ENCODE results near the gene CALR.
"Not testable (repeated sequence)": the region's sequence is repeated elsewhere in the genome, so short reads cannot be mapped to it uniquely, and the experiment has no call there.

Gene CALR

DNA sequence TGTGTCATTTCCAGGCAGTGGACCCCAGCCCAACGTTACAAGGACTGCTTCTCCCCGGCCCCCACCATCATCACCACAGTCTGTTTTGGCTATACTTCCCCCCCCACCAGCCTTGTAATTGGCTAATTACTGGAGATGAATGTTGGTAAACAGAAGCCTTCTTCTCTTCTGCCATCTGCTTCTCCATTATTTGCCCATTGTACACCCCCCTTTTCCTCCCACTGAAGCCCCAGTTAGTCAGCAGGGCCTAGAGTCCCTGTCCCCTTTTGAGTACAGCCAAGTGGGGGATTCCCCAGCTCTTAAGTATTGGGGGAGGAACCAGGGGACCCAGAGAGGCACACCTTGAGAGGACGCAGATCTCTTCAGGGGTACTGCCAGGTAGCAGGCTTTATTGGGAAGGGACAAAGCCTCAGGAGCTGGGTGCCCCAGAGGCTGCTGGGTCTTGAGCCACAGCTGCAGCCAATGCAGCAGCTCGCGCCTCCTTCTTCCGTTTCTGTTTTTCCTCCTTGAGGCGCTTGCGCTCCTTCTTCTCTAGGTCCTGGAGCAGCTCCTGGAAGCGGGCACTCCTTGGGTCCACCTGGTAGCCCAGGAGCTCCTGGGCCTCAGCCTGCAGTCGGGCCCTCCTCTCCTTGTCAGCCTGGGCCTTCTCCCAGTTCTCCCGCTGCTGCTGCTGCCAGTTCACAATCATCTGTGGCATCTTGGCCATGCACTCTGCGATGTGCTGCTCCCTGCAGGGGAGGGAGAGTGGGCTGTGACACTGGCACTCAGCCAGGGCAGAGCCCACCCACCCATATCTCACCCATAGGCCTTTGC, 15.6 kb downstream of the CALR start:
- H3K9ac ChIP-seq (ENCODE audit: low read depth, low read length), result no peak overlapping the region

DNA sequence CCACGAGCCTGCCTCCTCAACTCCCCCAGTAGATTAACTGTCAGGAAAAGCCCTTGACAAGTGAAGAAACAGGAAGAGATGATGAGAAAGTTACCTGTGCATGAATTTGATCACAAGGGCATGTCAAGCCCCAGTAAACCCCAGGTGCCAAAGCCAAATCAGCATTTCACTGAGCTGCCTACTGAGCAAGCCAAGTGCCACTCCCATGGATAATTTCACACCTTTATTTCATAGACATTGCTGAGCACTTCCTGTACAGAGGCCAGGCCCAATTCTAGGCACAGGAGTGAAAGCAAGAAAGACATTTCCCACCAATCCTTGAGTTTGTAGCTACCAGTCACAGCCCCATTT, 16.2 kb downstream of the CALR start:
- Histone ChIP-seq H3K36me3 (ENCODE audit: insufficient read depth, low read length) (peaks cover 2% of the 10 kb centered on the region; the same call in 1 of the 2 replicates), H3K9ac (ENCODE audit: low read depth, low read length) (no peak overlapping the region), H3K4me1 (ENCODE audit: insufficient read depth, low read length) (no peaks in the 10 kb centered on the region), H3K9me3 (ENCODE audit: control insufficient read depth, insufficient read depth, low read length) (no peaks in the 10 kb centered on the region)

More for the DNA sequence above, 15.6 kb downstream of the CALR start:
- no peaks in the 10 kb centered on the region for H3K4me1 ChIP-seq (ENCODE audit: insufficient read depth, low read length)
- no peaks in the 10 kb centered on the region for H3K9me3 ChIP-seq (ENCODE audit: control insufficient read depth, insufficient read depth, low read length)
- peaks cover 2% of the 10 kb centered on the region; the same call in 1 of the 2 replicates for H3K36me3 ChIP-seq (ENCODE audit: insufficient read depth, low read length)

DNA sequence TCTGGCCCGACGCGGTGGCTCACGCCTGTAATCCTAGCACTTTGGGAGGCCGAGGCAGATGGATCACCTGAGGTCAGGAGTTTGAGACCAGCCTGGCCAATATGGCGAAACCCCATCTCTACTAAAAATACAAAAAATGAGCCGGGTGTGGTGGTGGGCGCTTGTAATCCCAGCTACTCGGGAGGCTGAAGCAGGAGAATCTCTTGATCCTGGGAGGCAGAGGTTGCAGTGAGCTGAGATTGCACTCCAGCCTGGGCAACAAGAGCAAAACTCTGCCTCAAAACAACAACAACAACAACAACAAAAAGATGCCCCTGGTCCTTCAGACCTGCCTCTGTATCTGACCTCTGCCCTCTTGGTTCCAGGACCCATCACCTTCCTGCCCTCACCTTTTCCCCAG, 17.2 kb downstream of the CALR start:
- not testable (repeated sequence) for H3K9me3 ChIP-seq (ENCODE audit: control insufficient read depth, insufficient read depth, low read length); H3K4me1 ChIP-seq (ENCODE audit: insufficient read depth, low read length); H3K36me3 ChIP-seq (ENCODE audit: insufficient read depth, low read length)
- peak overlapping the region; percentile 97; the same call in 1 of the 2 replicates for H3K9ac ChIP-seq (ENCODE audit: low read depth, low read length)

DNA sequence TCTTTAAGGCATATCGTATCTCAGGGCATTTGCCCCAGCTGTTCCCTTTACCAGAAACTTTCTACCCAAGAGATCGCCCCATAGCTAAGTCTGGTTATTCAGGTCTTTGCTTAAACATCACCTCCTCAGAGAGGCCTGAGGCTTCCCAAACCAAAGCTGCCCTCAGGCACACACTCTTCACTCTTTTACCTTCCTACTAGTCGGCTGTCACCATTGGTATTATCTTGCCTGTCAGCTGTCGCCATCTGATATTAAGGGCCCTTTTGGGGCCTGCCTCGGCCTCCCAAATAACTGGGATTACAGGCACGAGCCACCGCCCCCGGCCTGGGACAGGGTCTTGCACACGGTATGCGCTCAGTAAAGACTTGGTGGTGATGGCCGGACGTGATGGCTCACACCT, 17.6 kb downstream of the CALR start:
- Histone ChIP-seq H3K4me1 (ENCODE audit: insufficient read depth, low read length) (no peaks in the 10 kb centered on the region), H3K36me3 (ENCODE audit: insufficient read depth, low read length) (peaks cover 2% of the 10 kb centered on the region; the same call in 1 of the 2 replicates), H3K9ac (ENCODE audit: low read depth, low read length) (peak overlapping the region; percentile 97), H3K9me3 (ENCODE audit: control insufficient read depth, insufficient read depth, low read length) (no peaks in the 10 kb centered on the region)

DNA sequence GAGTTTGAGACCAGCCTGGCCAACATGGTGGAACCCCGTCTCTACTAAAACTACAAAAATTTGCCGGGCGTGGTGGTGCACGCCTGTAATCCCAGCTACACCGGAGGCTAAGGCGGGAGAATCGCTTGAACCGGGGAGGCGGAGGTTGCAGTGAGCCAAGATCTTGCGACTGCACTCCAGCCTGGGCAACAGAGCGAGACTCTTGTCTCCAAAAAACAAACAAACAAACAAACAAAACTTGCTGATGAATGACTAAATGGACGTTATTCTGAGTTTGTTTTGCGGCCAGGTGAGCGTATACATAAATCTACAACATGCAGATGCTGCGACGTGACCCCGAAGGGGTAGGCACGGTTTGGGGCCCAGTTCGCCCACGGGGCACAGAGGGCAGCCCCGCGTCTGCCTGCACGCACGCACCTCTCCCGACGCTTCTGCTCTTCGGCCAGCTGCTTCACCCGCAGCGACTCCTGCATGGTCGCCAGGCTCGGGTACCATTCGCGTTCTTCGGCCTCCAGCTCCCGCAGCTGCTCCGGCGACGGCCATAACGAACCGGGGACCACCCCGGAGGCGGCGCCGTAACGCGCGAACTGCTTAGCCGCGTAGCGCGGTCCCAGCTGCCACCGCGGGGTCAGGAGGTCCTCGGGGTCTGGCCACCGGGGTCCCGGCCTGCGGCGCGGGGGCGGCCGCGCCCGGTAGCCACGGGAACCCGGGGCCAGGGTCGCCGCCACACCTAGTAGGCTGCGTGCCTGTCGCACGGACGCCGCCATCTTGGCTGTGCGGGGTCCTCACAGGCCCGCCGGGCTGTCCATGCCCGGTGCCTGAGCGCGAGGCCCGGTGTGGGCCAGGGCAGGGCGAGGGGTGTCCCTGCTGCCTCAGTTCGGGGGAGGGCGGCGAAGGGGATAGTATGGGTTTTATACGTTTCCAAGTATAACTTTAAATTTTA, 18.3 kb downstream of the CALR start, which contains the start of gene GADD45GIP1:
GADD45GIP1 (minus strand) TSS at position 778 of the 943 bp plus-strand sequence; CDS start at position 767, 11 bp downstream.
- H3K36me3 ChIP-seq (ENCODE audit: insufficient read depth, low read length), result peaks cover 2% of the 10 kb centered on the region; the same call in 1 of the 2 replicates
- H3K4me1 ChIP-seq (ENCODE audit: insufficient read depth, low read length), result no peaks in the 10 kb centered on the region
- H3K9ac ChIP-seq (ENCODE audit: low read depth, low read length), result peak within 1 kb of the TSS; percentile 97
- H3K9me3 ChIP-seq (ENCODE audit: control insufficient read depth, insufficient read depth, low read length), result no peaks in the 10 kb centered on the region

DNA sequence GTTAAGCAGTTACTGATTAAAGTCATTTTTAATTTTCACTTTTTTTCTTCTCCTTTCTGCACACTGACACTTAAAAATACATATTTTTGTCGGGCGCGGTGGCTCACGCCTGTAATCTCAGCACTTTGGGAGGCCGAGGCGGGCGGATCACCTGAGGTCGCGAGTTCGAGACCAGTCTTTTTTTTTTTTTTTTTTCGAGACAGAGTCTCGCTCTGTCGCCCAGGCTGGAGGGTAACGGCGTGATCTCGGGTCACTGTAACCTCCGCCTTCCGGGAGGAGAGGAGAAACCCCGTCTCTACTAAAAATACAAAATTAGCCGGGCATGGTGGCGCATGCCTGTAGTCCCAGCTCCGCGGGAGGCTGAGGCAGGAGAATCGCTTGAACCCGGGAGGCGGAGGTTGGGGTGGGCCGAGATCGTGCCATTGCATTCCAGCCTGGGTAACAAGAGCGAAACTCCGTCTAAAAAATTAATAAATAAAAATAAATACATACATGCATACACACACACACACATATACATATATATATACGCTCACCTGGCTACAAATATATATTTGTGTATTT, 19.1 kb downstream of the CALR start:
- H3K36me3 ChIP-seq (ENCODE audit: insufficient read depth, low read length); H3K4me1 ChIP-seq (ENCODE audit: insufficient read depth, low read length): not testable (repeated sequence)
- H3K9ac ChIP-seq (ENCODE audit: low read depth, low read length), result peak overlapping the region; percentile 97

DNA sequence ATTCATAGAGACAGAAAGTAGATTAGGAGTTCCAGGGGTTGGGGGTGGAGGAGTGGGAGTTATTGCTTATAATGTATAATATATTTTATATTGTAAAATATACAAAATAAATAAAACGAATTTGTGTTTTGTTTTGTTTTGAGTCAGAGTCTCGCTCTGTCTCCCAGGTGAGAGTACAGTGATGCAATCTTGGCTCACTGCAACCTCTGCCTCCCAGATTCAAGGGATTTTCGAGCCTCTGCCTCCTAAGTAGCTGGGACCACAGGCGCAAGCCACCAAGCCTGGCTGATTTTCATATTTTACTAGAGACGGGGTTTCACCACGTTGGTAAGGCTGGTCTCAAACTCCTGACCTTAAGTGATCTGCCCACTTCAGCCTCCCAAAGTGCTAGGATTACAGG, 21.1 kb downstream of the CALR start:
- Histone ChIP-seq H3K4me1 (ENCODE audit: insufficient read depth, low read length) (no peaks in the 10 kb centered on the region), H3K9me3 (ENCODE audit: control insufficient read depth, insufficient read depth, low read length) (no peaks in the 10 kb centered on the region), H3K9ac (ENCODE audit: low read depth, low read length) (no peak overlapping the region), H3K36me3 (ENCODE audit: insufficient read depth, low read length) (no peaks in the 10 kb centered on the region)

More for the DNA sequence above, 19.1 kb downstream of the CALR start:
- not testable (repeated sequence) for H3K9me3 ChIP-seq (ENCODE audit: control insufficient read depth, insufficient read depth, low read length)

DNA sequence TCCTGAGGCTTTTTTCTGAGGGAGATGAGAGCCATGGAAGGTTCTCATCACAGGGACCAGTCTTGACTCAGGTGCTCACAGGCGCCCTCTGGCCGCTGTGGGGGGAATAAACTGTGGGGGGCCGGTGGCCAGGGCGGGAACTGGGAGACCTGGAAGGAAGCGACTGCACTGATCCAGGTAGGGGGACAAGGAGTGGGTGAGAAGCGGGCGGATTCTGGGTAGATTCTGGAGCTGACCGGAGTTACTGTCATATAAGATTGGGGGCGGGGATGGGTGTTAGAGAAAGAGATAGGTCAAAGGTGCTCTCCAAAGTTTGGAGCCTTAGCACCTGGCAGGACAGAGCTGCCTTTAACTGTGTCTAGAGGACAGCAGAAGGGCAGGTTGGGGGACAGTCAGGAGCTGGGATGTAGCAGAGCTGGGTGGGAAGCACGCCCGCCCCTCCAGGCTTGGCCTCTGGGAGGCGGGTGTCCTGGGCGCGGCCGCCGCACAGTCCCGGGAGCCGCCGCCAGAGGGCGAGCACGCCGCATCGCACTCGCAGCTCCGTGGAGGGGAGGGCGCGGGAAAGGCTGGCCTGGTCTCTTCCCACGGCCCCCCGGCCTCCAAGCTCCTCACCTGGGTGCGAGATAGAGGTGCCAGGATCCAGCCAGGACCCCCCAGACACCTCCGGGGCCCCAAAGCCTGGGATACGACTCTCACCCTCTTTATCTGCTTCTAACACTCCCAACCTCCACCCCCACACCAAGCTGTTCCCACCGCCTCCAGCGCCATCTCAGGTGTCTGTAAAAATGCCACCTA, 26.8 kb downstream of the CALR start:
- H3K36me3 ChIP-seq (ENCODE audit: insufficient read depth, low read length), result no peaks in the 10 kb centered on the region
- H3K9ac ChIP-seq (ENCODE audit: low read depth, low read length), result peak overlapping the region; percentile 56
- no peaks in the 10 kb centered on the region for H3K9me3 ChIP-seq (ENCODE audit: control insufficient read depth, insufficient read depth, low read length)
- H3K4me1 ChIP-seq (ENCODE audit: insufficient read depth, low read length), result no peaks in the 10 kb centered on the region

DNA sequence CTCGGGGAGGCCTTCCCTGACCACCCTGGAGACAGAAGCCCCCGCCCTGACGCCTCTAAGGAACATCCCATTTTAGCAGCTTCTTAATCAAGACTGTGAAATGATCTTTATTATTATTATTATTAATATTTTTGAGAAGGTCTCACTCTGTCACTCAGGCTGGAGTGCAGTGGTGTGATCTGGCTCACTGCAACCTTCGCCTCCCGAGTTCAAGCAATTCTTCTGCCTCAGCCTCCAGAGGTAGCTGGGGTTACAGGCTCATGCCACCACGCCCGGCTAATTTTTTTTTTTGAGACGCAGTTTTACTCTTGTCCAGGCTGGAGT, 27.4 kb downstream of the CALR start:
- no peaks in the 10 kb centered on the region for H3K4me1 ChIP-seq (ENCODE audit: insufficient read depth, low read length)
- H3K9ac ChIP-seq (ENCODE audit: low read depth, low read length), result peak overlapping the region; percentile 56; the same call in 1 of the 2 replicates
- H3K36me3 ChIP-seq (ENCODE audit: insufficient read depth, low read length), result no peaks in the 10 kb centered on the region
- H3K9me3 ChIP-seq (ENCODE audit: control insufficient read depth, insufficient read depth, low read length), result no peaks in the 10 kb centered on the region

DNA sequence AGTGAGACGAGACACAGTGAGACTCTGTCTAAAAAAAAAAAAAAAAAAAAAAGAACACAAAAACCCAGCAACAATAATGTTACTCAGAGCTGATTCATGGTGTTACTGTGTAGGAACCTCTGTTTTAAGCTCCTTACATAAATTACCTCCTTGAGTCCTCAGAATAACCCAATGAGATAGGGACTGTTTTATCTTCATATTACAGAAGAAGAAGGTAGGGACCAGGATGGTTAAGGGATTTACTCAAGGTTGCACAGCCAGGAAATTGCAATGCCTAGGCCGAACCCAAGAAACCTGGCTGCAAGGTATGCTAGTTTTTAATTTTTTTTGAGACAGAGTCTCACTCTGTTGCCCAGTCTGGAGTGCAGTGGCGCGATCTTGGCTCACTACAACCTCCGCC, 29.5 kb downstream of the CALR start:
- Histone ChIP-seq H3K4me1 (ENCODE audit: insufficient read depth, low read length) (no peaks in the 10 kb centered on the region), H3K36me3 (ENCODE audit: insufficient read depth, low read length) (no peaks in the 10 kb centered on the region), H3K9ac (ENCODE audit: low read depth, low read length) (no peak overlapping the region), H3K9me3 (ENCODE audit: control insufficient read depth, insufficient read depth, low read length) (no peaks in the 10 kb centered on the region)

DNA sequence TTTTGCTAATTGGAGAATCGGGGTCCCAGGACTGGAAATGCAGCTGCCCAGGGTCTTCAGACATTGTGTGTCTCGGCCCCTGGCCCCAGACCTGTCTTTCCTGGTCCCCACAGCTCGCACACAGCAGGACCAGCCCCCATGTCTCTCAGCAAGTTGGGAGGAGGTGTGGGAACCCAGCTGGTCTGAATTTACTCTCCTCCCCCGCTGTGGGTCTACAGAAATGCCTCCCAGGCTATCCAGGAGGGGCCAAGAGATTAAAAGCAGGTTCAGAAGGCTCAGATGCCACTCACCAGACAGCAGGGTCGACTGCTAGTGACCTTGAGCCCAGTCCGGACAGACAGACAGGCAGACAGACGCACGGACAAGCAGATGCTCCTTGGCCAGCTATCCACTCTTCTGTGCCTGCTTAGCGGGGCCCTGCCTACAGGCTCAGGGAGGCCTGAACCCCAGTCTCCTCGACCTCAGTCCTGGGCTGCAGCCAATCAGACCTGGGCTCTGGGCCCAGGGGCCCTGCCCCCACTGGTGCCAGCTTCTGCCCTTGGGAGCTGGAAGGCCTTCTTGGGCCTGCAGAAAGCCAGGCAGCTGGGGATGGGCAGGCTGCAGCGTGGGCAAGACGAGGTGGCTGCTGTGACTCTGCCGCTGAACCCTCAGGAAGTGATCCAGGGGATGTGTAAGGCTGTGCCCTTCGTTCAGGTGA, 31.0 kb downstream of the CALR start, which contains the start of gene DAND5:
DAND5 (plus strand) TSS at position 285 of the 697 bp plus-strand sequence; CDS start at position 370, 85 bp downstream.
- no peaks in the 10 kb centered on the region for H3K36me3 ChIP-seq (ENCODE audit: insufficient read depth, low read length)
- H3K9ac ChIP-seq (ENCODE audit: low read depth, low read length), result no peak within 1 kb of the TSS
- no peaks in the 10 kb centered on the region for H3K4me1 ChIP-seq (ENCODE audit: insufficient read depth, low read length)
- no peaks in the 10 kb centered on the region for H3K9me3 ChIP-seq (ENCODE audit: control insufficient read depth, insufficient read depth, low read length)

DNA sequence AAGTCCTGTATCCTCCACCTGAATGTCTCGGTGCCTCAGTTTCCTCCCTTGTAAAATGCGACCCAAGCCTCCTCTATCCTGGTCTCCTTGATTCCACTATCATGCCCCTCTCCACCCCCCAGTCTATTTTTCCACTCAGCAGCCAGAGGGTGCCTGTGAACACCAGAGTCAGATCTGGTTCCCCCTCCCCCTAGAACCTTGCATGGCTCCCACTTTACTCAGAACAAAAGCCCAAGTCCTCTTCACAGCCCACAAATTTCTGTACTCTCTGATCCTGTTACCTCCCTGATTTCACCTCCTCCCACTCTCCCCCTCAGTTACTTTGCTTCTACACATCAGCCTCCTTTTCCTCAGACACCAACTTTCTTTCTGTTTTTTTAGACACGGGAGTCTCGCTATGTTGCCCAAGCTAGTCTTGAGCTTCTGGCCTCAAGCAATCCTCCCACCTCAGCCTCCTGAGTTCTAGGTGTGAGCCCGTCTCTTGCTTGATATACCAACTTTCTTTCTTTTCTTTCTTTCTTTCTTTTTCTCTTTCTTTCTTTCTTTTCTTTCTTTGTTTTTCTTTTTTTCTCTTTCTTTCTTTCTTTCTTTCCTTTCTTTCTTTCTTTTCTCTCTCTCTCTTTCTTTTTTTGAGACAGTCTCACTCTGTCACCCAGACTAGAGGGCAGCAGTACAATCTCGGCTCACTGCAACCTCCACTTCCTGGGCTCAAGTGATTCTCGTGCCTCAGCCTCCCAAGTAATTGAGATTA, 31.8 kb downstream of the CALR start:
- H3K36me3 ChIP-seq (ENCODE audit: insufficient read depth, low read length), result no peaks in the 10 kb centered on the region
- no peak overlapping the region for H3K9ac ChIP-seq (ENCODE audit: low read depth, low read length)
- no peaks in the 10 kb centered on the region for H3K4me1 ChIP-seq (ENCODE audit: insufficient read depth, low read length)
- H3K9me3 ChIP-seq (ENCODE audit: control insufficient read depth, insufficient read depth, low read length), result no peaks in the 10 kb centered on the region

DNA sequence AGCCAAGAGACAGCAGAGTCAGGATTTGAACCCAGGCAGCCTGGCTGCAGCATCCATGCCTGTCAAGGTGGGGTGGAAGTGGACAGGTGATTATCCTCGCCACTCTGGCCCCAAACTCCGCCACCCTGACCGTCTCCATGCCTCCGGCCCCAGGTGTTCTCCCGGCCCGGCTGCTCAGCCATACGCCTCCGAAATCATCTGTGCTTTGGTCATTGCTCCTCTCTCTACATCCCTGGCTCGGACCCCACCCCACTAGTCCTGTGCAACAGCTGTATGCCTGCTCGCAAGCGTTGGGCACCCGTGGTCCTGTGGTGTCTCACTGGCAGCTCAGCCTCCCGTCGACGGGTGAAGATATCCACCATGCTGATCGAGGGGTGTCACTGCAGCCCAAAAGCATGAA, 34.8 kb downstream of the CALR start:
- Histone ChIP-seq H3K9me3 (ENCODE audit: control insufficient read depth, insufficient read depth, low read length) (no peaks in the 10 kb centered on the region), H3K4me1 (ENCODE audit: insufficient read depth, low read length) (no peaks in the 10 kb centered on the region), H3K9ac (ENCODE audit: low read depth, low read length) (no peak overlapping the region), H3K36me3 (ENCODE audit: insufficient read depth, low read length) (no peaks in the 10 kb centered on the region)
